ENCODE measurements around the gene SPTB.

DNA sequence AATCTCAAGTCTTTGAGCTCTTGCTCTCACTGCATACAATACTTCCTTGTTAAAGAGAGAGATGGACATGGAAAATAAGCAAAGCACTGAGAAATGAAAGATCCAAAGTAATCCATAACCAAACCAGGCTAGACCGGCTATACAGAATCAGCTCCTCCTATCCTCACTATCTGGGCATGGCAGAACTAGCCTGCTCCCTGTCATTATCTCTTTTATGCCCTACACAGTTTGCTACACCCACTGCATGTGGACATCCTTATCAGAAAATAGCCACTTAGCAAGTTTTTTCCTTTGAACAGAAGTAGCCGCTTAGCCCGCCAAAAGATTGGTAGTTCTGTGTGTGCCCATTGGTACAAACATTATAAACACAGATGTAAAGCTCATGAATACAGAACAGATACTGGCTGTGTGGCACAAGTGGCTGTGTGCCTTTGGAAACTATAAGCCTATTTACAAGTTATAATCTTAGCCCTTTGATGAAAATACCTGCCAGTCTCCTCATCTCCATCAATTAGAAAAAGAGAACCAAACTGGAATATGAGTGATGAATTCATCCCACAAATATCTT, 34.7 kb downstream of the SPTB start:
- TF ChIP-seq, protein P1, sequence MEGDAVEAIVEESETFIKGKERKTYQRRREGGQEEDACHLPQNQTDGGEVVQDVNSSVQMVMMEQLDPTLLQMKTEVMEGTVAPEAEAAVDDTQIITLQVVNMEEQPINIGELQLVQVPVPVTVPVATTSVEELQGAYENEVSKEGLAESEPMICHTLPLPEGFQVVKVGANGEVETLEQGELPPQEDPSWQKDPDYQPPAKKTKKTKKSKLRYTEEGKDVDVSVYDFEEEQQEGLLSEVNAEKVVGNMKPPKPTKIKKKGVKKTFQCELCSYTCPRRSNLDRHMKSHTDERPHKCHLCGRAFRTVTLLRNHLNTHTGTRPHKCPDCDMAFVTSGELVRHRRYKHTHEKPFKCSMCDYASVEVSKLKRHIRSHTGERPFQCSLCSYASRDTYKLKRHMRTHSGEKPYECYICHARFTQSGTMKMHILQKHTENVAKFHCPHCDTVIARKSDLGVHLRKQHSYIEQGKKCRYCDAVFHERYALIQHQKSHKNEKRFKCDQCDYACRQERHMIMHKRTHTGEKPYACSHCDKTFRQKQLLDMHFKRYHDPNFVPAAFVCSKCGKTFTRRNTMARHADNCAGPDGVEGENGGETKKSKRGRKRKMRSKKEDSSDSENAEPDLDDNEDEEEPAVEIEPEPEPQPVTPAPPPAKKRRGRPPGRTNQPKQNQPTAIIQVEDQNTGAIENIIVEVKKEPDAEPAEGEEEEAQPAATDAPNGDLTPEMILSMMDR (IDR thresholded peaks at IDR 0.05): no peak
- no peak for TF ChIP-seq POLR2A (IDR thresholded peaks at IDR 0.05)

Data from esophagus squamous epithelium (tissue), 4 donors.